Tibial nerve (tissue), 3 donors: Measurements from ENCODE around the gene KRT80.
A peak's percentile ranks its signal among the peaks of the same experiment; 100 is the strongest.

Experiments
- POLR2A ChIP-seq, 2 donors: fragments of 450-650 bp; IDR thresholded peaks; one replicate each; pipeline ENCODE4 v1.6.1; 2017; ENCODE audit warnings: antibody characterized with exemption in 2 of 2, mild to moderate bottlenecking in 2 of 2, moderate library complexity in 2 of 2
- TF ChIP-seq, protein P1 (sequence below), 5 experiments: fragments of 200-600 bp in 3 of 5; fragments of 450-650 bp in 2 of 5; sonication (generic) in 3 of 5; IDR thresholded peaks; one replicate each; pipeline ENCODE4 v1.5.1; 2016 to 2019; ENCODE audit warnings: antibody characterized with exemption in 5 of 5, mild to moderate bottlenecking in 3 of 5, moderate library complexity in 2 of 5

DNA sequence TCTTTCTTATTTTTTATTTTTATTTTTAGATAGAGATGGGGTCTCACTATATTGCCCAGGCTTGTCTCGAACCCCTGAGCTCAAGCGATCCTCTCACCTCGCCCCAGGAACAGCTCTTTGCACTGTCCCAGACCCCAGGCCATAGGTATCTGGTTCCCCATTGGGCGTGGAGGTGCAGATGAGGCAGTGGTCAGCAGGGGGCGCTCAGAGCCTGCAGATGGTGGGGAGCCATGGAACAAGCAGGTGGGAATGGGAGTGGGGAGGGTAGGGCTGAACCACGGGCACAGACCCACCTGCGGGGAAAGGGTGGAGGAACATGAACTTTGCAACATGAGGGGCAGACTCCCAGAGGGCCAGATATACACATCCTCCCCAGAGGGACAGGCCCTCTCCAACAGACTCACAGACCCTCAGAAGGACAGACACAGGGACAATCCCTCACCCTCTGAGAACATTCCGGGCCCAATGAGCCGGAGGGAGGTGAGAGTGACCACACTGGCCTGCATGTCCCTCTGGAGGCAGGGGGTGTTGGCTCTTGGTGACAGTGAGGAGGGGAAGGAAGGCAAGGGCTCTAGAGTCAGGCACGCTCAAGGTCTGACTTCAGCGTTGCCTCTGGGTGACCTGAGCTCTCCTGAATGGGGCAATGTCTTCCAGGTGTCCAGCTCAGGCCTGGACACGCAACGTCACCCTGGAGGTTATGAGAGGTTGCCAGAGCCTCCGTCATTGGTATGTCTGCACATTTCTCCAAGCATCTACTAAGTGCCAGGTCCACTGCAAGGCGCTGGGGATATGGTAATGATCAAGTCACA lies 34.9 kb downstream of the KRT80 start:
- TF ChIP-seq, protein P1, sequence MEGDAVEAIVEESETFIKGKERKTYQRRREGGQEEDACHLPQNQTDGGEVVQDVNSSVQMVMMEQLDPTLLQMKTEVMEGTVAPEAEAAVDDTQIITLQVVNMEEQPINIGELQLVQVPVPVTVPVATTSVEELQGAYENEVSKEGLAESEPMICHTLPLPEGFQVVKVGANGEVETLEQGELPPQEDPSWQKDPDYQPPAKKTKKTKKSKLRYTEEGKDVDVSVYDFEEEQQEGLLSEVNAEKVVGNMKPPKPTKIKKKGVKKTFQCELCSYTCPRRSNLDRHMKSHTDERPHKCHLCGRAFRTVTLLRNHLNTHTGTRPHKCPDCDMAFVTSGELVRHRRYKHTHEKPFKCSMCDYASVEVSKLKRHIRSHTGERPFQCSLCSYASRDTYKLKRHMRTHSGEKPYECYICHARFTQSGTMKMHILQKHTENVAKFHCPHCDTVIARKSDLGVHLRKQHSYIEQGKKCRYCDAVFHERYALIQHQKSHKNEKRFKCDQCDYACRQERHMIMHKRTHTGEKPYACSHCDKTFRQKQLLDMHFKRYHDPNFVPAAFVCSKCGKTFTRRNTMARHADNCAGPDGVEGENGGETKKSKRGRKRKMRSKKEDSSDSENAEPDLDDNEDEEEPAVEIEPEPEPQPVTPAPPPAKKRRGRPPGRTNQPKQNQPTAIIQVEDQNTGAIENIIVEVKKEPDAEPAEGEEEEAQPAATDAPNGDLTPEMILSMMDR (IDR thresholded peaks at IDR 0.05), result peak; percentile 84 to 95 (median 92)
- no peak for TF ChIP-seq POLR2A (IDR thresholded peaks at IDR 0.05)
